ENCODE measurements around the gene GCK.
A peak's percentile ranks its signal among the peaks of the same experiment; 100 is the strongest.
"Not testable (repeated sequence)": the region's sequence is repeated elsewhere in the genome, so short reads cannot be mapped to it uniquely, and the experiment has no call there.

The GCK gene

DNA sequence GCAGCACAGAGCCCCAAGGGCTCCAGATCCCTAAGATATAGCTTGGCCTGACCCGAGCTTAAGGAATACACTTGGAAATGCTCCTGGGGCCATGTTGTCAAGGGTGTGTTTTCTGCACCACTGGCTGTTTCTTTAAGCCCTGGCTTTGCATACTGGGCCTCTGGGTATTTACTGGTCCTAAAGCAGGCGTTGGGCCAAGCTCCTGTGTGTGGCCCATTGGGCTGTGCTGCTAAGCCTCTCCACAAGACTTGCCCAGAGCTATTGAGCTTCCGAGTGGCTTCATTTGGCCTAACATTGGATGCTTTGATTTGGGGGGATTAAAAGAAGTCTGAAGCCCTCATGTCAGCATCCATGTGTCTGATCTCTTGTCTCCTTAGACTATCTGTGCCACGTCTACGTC lies 16.8 kb upstream of the GCK start:
- no peak for FAIRE-seq
- no peak for DNase-seq (ENCODE audit: low spot score)

DNA sequence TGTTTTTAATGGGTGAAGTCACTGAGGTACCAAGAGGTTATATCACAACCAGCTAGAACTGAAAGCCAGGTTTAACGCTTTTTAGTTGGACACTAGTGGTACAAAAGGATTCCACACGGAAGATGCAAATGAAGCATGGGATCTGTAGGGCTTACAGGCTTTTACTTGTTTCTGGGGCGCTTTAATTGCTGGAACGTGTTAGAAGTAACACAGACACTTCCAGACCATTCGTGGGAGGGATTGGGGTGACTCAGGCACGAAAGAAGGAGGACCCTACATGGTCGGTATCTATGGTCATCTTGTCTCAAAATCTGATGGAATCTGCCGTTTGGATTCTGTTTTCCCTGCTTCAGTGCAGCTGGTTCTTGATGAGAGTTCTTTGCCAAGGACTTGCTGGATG lies 12.6 kb upstream of the GCK start:
- FAIRE-seq = no peak
- no peak for DNase-seq (ENCODE audit: low spot score)

DNA sequence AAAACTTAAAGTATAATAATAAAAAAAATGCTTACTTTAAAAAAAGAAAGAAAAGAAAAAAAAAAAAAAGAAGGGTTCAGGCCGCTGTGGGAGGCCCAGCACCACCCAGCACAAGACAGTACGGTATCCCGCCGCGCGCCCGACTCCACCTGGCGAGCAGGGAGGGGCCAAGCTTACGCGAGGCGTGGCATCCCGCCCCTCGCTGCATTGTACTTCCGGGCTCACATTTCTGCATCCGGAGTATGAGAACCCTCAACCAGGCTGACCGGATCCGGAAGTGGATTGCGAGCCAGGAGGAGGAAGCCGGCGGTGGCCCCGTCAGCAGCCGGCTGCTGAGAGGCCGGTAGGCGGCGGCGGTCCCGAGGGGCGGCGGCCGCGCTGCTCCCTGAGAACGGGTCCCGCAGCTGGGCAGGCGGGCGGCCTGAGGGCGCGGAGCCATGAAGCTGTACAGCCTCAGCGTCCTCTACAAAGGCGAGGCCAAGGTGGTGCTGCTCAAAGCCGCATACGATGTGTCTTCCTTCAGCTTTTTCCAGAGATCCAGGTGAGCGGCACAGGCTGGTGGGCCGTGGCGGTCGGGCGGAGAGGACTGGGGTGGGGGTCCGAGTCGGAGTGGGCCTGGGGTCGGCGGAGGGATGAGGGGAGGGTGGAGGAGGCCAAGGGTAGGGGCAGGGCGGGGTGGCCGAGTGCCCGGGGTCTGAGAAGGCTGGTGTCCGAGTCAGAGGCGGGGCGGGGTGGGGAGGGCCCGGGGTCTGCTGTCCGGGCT lies 11.6 kb upstream of the GCK start, which contains the start of gene YKT6:
TSS of gene YKT6 (plus strand) at position 280 of the 763 bp plus-strand sequence. CDS start at position 438, 158 bp downstream.
- FAIRE-seq = peak; percentile 99

DNA sequence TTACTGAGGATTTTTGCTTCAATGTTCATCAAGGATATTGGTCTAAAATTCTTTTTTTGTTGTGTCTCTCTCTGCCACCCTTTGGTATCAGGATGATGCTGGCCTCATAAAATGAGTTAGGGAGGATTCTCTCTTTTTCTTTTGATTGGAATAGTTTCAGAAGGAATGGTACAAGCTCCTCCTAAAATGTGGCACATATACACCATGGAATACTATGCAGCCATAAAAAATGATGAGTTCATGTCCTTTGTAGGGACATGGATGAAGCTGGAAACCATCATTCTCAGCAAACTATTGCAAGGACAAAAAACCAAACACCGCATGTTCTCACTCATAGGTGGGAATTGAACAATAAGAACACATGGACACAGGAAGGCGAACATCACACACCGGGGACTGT lies 10.9 kb upstream of the GCK start:
- FAIRE-seq; DNase-seq (ENCODE audit: low spot score): not testable (repeated sequence)

More for the DNA sequence above, 11.6 kb upstream of the GCK start, which contains the start of gene YKT6:
- DNase-seq (ENCODE audit: low spot score) = peak; percentile 99

DNA sequence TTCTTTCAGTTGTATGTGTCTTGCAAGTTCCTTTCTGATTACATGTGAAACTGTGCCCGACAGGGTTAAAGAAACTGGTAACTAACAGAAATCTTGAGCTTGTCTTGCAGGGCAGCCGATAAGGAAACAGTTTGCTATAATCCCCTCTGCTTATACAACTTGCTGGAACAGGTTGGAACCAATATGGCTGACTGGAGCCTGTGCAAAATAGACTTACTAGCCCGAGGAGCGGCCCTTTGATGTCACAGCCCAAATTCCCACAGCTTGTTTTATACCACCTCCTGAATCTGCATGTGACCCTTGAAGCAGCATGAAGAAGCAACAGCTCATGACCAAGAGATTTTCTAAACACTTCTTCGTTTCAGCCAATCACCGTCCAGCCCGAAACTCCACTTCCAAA lies 8.2 kb upstream of the GCK start:
- FAIRE-seq = no peak
- DNase-seq (ENCODE audit: low spot score) = no peak

DNA sequence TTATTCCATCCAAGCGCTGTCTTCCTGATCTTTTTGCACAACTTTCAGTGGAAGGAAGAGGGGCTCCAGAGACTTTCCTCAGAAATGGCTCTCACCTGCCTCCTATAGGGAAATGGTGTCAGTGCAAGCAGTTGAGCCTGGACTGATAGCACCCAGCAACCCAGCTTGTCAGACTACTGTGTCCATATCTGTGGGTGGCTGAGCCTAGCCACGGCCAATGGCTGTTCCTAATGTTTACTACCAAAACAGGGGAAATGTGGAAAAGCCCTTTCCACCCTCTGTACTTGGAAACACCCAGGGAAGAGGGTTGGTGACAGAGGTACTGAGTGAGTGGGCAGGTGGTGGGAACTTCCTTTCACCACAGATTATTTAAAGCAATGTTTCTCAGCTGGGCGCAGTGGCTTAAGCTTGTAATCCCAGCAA lies 7.2 kb upstream of the GCK start:
- FAIRE-seq = no peak
- peak; percentile 59 for DNase-seq (ENCODE audit: low spot score)

- DNase-seq (ENCODE audit: low spot score) = no peak
- no peak for FAIRE-seq
Observed at GRCh38 chr7:44195889-44196288, 6.7 kb upstream of the GCK start.

GRCh38 chr7:44194562-44195145 lies 5.4 kb upstream of the GCK start:
- DNase-seq (ENCODE audit: low spot score) = no peak
- peak; percentile 71 for FAIRE-seq

DNA sequence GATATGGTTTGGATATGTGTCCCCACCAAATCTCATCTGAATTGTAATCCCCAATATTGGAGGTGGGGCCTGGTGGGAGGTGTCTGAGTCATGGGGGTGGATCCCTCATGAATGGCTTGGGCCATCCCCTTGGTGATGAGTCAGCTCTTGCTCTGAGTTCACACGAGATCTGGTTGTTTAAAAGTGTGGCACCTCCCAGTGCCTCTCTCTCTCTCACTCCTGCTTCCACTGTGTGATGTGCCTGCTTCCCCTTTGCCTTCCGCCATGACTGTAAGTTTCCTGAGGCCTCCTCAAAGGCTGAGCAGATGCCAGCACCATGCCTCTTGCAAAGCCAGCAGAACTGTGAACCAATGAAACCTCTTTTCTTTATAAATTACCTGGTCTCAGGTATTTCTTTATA lies 4.8 kb upstream of the GCK start:
- no peak for DNase-seq (ENCODE audit: low spot score)
- FAIRE-seq = no peak

DNA sequence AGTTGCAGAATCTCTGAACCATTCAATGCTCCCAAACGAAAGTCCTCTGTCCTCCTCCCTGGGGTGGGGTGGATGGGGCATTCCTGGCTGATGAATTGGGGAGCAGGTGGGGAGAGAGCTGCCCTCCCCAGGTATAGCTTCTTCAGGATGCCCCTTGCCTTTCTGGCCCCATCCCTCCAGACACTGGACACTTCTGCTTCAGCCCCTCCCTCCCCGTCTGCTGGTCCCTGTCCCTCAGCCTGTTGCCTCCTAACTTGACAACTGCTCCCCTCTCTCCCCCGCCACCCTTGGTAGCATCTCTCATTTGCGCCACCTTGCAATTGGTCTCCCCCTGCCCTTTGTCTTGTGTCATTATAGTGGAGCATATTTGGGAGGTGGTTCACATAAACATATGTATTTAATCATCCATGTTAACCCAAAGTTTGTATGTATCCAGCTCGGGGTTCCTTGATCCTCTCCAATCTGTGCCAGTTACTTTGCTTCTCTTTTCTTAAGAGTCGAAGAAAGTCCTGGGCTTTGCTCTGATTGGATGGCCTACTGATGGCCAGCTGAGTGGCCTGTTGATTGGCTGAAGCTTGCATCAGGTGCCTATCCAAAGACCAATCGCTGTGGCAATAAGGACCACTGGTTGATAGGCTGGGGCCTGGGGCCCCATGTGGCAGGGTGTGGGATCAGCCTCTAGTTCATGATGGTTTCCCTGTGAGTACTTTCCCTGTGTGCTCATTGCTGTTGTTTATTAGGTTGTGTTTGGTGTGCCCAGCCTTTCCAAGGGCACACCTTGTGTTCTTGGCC lies 4.0 kb upstream of the GCK start:
- FAIRE-seq (no peak), DNase-seq (ENCODE audit: low spot score) (no peak)

DNA sequence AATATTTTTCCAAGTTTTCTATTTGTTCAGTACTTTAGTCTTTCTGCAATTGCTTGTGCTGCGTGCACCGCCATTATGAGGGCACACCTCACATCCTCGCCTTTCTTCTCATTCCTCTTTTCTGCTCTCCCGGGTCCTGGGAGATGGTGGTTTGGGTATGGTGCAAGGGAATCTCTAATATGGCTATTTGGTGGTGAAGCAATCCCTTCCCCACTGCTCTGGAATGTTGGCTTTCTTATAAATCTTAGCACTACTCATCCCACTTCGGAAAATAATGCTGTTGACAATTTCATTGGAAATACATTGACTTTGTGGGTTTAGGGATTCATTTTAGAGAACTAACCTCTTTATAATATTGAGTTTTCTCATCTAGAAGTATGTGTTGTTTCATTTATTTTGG lies 1.9 kb upstream of the GCK start:
- DNase-seq (ENCODE audit: low spot score) (no peak), FAIRE-seq (no peak)

DNA sequence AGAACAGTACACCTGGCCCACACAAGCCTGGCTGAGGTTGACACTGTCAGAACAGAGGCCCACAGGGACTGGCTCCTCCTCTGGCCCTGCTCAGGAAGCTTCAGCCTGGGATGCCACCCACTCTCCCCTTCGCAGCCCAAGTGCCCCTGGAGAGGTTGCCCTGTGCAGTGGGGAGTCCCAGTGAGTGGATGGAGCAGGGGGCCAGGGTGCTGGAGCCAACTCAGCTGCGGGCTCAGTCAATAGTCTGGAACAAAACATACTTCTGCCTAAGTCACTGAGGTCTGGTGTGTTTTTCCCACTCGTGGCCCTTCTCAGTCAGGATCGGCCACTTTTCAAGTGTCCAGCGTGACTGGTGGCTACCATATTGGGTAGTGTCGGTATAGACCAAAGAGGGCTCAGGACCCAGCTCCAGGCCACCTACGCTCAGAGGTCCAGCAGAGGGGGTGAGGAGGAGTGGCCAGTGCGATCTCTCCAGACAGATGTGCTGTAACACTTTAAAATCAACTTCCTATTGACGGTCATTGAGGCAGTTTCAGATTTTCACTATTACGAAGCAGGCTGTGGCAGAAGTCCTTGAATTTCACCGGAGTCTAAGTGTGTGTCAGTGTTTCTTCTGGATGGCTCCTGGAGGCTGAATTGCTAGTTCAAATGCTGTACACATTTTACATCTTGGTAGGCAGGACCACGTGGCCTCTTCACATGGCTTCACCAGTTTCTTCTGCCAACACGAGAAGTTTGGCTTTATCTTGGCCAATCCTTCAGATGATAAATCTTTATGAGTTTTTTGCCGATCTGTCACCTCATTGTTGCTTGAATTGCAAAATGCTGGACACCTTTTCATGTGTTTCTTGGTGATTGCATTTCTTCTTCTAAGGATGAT lies 994 bp upstream of the GCK start:
- peak; percentile 55 for FAIRE-seq
- DNase-seq (ENCODE audit: low spot score) = no peak

GRCh38 chr7:44188480-44189225 lies 586 bp downstream of the GCK start:
- FAIRE-seq (no peak), DNase-seq (ENCODE audit: low spot score) (no peak)

DNA sequence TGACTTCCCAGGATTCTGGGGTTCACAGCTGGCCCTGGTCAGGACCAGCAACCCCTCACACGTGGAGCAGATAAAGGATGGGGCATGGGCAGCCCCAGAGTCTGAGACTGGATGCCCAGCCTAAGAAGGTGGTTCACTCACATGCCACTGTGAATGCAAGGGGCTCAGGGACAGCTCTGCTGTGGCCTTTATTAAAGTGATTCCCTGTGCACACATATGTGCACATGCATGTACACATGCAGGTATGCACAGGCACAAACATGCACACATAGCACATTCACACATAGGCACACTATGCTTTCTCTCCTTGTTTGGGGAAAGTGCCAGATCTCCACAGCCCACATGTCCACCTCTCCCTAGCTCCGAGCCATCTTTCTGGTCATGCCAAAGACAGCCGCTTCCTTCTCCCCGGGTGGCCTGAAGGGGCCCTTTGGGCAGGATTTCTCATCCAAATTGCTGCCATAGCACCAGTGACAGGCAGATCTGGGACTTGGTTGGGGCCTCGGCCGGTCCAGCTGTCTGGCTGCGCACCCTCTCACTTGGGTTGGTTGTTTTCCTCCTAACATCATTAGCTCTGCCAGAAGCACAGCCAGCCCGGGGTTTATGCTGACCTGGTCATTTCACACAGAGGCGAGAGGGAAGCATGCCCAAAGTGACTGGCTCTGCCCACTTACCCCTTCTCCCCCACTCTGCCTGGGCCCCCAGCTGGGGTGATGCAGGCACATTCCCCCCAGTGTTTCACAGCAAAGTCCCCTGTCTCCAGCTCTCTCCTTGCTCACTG lies 1.4 kb downstream of the GCK start:
- no peak for DNase-seq (ENCODE audit: low spot score)
- FAIRE-seq = peak; percentile 44

DNA sequence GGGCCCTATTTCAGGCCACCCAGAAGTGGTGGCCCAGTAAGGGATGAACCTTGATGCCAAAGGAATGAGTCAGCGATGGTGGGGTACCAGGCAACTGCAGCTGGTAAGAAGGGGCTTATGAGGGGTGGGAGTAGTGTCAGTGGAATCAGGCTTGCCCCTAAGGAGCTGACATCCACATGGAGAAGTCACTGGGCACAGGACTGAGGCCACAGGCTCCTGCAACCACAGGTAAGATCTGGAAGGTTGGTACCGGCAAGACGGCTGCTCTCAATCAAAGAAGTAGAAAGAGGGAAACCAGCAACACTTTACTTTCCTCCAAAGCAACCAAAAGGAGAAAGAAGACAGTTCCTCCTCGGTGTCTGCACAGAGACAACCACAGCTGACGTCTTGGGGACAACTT lies 2.5 kb downstream of the GCK start:
- peak; percentile 37 for FAIRE-seq

DNA sequence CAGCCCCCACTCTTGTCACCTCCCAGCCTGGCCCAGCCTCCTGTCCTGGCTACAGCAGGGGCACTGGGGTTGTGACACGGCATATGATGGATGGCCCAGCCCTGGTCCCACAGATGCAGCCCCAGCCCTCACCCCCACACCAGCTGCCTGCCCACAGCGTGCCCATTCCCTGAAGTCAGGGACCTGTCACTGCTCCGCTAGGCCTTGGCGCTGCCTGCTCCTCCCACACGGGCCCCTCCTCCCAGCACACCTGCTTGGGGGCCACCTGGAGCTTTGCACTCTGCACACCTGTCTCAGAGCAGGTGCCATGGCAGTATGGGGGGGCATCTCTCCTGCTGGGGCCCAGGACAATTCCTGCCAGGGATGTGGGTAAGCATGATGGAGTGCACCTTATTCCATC lies 3.5 kb downstream of the GCK start:
- no peak for DNase-seq (ENCODE audit: low spot score)
- FAIRE-seq = peak; percentile 81

More for the DNA sequence above, 2.5 kb downstream of the GCK start:
- no peak for DNase-seq (ENCODE audit: low spot score)

DNA sequence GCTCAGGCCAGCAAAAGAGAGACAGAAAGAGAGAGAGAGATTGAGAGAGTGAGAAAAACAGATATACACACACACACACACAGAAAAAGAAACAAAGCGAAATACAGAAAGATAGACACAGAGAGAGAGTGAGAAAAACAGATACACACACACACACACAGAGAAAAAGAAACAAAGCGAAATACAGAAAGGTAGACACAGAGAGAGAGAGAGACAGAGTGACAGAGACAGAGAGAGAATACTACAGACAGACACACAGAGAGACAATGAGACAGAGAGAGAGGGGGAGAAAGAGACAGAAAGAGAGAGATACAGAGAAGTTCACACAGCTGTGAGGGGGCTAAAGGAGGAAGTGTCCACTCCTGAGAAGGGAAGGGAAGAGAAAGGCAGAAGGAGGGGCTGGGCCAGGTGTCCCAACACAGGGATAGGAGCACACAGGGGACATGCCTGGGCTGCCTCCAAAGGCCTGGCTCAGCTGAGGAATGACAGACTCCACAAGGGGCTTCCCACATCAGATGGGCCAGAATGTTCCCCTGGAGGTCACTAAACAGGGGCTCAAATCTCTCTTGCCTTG lies 4.3 kb downstream of the GCK start:
- no peak for DNase-seq (ENCODE audit: low spot score)
- no peak for FAIRE-seq

DNA sequence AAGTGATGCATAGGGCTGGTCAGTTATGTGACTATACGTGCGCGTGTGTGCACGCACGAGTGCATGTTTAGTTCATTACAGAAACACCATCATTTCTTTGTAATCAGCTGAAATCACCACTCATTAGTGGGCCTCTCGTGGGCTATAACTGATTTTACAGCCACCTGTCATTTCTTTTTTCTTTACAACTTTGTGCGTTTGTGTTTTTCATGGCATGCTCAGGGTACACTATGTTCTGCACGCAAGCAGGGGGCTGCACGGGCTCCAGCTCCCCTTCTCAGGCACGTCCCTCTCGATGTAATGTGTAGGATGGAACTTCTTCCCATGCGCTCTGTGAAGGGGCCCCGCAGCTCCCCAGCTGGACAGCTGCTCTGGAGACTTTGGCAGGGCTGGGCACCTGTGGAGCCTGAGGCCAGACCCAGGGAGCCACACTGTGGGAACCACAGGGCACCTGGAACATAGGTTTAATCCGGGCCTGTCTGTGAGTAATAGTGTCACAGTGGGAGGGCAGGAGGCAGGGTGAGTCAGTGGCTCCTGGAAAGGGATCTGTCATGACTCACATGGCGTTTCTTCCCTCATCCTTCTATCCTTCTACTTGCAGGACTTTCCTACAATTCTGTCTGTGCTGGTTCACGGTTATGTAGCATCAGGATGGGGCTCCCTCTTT lies 4.9 kb downstream of the GCK start:
- DNase-seq (ENCODE audit: low spot score) = peak; percentile 94
- FAIRE-seq = peak; percentile 97

- FAIRE-seq = peak; percentile 73
Observed at GRCh38 chr7:44183386-44183785, 5.9 kb downstream of the GCK start.

More at GRCh38 chr7:44183386-44183785, 5.9 kb downstream of the GCK start:
- no peak for DNase-seq (ENCODE audit: low spot score)

Data from urothelium cell line (cell line).